Kidney capillary endothelial cell (primary cell): ENCODE results near the gene PARP12.

Source experiments
- DNase-seq: peaks from one replicate; pipeline ENCODE4 v3.0.0-alpha.2; 2018; ENCODE audit warnings: low spot score

Gene PARP12

GRCh38 chr7:139991269-139991666, 71.5 kb downstream of the PARP12 start:
- no peak for DNase-seq

DNA sequence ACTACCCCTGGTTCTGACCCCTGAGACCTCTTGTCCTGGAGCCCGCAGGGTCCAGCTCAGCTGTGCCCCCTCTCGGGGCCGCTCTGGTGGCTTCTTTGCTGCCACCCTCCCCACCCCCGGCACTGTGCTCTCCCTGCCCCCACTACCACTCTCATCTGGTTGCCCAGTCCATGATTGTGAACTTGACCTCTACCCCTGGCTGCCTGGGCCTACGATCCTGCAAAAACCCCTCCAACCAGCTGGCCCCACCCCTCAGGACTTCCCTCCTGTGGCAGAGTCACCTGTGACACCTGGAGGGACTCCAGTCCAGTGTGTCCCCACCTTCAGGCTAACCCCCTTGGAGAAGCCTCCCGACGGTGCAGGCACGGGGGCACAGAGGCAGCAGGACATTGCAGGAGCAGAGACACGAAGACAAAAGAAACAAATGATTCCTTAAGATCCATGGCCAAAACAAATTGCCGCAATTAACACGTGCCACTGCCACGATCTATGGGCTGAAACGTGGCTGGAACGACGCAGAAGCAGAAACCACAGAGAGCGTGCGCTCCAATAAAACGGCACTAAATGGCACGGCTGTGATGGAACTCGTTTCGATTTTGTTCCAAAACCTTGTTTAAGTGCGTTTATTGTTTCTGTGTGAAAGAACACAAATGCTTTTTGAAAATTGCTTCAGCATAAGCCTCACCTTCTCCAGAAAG, 72.0 kb downstream of the PARP12 start:
- DNase-seq: no peak

GRCh38 chr7:139990142-139990535, 72.6 kb downstream of the PARP12 start:
- DNase-seq: no peak

GRCh38 chr7:139989366-139990141, 73.2 kb downstream of the PARP12 start:
- no peak for DNase-seq

- no peak for DNase-seq
Measured at GRCh38 chr7:139987691-139988516, 74.8 kb downstream of the PARP12 start.

- DNase-seq: no peak
Measured at GRCh38 chr7:139985811-139986210, 76.9 kb downstream of the PARP12 start.

DNA sequence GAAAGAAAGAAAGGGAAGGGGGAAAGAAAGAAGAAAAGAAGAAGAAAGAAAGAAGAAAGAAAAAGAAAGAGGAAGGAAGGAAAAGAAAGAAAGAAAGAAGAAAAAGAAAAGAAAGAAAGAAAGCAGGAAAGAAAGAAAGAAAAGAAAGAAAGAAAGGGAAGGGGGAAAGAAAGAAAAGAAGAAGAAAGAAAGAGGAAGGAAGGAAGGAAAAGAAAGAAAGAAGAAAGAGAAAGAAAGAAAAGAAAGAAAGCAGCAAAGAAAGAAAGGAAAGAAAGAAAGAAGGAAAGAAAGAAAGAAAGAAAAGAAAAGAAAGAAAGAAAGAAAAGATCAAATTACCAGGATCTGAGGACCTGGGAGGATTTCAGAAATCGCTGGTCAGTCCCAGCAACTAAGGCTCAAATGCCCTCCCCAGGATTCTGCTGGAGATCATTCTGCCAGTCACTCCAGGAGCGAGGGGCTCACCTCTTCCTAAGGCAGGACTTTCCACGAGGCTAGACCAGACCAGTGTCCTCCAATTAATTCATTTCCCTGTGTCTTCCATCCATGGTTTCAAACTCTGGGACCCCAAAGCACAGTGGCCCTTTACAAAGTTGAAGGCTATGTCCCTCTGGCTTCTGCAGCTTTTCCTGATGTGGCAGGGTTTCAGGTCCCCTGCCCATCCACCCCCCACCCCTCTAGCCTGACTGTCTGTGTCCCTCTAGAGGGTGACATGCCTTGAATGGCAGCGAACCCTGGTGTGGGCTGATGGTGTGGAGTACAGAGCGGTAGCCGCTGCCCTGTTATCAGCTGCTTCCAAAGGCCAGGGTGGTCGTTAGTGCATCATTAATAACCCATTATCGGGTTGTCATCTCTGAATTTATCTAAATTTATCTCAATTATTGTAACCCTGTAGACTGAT, 77.9 kb downstream of the PARP12 start:
- no peak for DNase-seq

DNA sequence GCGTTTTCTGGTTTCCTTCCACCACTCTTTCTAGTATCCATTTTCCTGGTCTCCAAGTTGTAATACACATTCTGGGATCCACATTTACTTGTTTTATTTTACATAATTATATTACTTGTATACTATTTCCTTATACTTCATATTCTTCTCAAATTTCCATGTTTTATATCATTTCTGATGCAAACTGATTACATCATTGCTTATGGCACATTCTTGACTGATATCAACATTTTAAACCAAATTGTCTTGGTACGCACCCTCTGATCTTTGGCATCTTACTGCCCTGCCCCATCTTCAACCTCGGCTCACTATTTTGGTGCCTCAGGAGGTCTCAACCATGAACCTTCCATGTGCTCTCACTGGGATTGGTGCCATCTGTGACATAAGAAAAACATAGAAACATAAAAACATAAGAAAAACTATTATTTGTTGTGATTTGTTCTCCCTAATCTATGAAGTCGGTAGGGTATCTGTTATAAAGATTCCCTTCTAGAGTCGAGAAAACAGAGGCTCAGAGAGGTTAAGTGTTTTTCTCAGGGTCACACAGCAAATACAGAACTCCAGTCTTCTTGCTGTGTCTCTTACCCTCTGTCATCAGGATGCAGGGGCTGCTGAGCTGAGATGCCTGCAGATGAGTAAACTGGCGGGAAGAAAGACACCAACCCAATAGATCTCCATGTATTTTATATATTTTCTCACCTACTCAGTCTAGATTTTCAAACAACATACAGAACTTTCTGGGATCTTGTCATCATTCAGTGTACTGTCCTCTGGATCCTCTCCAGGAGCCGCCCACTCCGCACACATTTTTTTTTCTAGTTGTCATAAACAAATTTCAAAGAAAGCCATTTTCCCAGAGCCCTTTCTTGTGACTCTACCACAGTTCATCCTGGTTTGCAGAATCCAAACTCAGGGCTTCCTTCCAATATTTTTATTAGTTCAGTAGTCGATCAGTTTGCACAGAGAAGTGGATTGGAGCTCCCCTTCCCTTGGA, 79.5 kb downstream of the PARP12 start:
- no peak for DNase-seq

- DNase-seq: no peak
Measured at GRCh38 chr7:139981511-139981895, 81.2 kb downstream of the PARP12 start.

DNA sequence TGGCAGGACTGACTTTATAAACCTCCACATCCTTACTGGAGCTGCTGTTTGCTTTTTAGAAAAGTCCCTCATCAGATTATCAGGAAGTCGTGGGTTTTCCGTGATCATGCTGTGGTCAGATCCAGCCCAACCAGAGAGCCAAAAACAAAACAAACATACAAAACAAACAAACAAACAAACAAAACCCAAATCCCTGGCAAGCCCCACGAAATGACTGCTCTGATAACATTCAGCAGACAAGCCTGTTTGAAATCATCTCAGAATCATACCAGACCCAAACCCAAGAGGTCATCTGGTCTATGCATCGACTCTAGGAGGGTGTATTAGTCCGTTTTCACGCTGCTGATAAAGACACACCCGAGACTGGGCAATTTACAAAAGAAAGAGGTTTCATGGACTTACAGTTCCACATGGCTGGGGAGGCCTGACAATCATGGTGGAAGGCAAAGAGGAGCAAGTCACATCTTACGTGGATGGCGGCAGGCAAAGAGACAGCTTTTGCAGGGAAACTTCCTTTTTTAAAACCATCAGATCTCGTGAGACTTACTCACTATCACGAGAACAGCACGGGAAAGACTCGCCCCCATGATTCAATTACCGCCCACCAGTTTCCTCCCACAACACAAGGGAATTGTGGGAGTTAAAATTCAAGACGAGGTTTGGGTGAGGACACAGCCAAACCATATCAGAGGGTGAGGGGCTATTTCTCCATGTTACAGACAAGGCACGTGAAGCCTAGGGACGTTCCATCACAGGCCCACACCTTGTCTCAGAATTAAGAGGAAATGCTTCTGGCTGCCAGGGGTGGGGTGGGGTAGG, 85.7 kb downstream of the PARP12 start:
- DNase-seq: no peak

DNA sequence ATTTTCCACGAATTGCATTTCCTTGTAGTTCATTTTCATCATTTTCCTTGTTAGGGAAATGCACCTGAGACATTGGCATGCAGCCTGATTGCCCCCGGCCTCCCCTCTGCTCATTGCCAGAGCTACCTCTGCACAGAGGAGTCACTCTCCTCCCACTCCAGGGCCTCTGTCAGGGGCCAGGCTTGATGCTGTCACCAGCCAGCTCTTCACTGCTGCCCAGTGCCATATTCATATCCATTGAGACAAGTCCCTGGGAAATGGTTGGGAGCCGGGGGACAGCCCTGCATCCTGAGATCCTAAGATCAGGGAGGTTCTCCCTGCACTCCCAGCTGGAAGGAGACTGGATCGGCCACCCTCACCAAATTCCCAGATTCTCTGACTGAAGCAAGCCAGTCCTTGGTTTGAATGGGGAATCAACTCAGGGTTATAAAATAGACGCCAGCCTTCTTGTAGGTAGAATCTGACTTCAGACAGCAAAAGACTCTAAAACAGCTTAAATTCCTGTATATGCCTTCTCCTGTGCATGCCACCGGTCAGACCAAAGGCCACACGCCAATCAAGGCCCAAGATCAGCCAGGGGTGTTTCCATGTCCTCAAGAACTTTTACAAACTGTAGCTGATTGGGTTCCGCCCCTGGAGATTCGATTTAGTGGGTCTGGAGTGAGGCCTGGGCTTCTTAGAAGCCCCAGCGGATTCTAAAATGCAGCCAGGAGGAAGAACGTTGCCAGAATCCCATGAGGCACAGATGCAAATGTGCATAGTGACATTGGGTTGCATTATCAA, 86.5 kb downstream of the PARP12 start:
- DNase-seq: no peak

GRCh38 chr7:139974179-139974811, 88.5 kb downstream of the PARP12 start:
- no peak for DNase-seq
